Measurements from ENCODE around the gene GGA1. TPM values are rescaled to one million over a fixed set of nuclear protein-coding genes. Genes with fewer than 3 reads are reported as not detected.
"Not testable (repeated sequence)": the region's sequence is repeated elsewhere in the genome, so short reads cannot be mapped to it uniquely, and the experiment has no call there.

GGA1 gene
- total RNA-seq, 1 experiment from 2014 or later = 53.3 TPM

DNA sequence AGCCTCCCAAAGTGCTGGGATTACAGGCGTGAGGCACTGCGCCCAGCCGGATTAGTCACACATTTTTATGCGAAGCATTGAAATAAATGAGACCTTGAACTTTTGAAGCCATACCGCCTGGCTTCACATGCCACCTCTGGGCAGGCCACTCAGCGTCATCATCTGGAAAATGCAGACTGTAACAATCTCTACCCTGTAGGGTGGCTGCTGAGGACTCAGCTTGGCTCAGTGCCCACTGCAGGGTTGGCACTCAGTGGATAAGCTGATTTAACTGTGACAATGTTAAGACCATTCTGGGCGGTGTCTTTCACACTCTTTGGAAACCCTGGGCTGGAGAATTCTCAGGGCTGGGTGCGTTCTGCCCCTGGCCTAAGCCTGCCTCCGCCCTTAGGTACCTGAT is 39.3 kb downstream of the GGA1 start:
- no peak for DNase-seq (ENCODE audit: low read depth)

DNA sequence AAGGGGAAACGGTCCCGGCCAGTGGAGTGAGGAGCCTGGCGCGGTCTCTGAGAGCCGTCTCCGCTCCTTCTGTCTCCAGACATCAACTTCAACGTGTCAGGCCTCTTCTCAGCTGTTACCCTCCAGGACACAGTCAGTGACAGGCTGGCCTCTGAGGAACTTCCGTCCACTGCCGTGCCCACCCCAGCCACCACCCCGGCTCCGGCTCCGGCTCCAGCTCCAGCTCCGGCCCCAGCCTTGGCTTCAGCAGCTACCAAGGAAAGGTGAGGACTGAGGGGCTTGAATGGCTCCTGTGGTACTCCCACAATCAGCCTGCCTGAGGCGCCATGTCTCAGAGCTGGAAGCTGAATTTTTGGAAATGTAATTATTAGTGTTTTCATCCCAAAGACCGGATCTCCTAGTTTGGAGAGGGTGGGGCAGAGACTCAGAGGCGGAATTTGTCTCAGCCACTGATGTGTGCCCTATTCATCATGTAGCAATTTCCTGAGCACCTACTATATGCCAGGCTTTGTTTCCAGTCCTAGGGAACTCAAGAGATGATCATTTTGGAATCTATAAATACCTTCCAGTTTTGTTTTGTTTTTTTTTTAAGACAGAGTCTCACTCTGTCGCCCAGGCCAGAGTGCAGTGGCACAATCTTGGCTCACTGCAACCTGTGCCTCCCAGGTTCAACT is 42.0 kb downstream of the GGA1 start:
- no peak for DNase-seq (ENCODE audit: low read depth)

DNA sequence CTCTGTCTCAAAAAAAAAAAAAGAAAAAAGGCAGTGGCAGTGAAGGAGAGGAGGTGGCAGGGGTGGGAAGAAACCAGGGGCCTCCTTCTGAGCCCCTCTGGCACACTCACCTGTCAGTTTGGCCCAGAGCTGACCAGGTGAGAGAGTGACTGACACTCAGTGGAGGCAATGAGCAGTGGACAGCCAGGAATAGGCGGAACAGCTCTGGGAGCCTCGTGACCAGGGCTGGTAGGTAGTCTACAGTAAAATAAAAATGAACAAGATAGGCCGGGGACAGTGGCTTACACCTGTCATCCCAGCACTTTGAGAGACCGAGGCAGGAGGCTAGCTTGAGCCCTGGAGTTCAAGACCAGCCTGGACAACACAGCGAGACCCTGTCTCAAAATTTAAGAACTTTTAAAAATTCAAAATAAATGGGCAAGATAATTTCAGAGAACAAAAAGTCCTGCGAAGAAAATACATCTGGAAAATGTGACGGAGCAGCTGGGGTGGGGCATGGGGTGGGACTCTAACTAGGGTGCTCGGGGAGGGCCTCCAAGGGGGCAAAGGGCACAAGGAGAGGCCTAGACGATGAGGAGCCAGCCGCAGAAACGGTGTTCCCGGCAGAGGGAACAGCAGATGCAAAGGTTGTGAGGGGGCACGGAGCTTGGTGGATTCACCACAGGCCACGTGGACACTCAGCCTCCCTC is 46.1 kb downstream of the GGA1 start:
- no peak for DNase-seq (ENCODE audit: low read depth)

DNA sequence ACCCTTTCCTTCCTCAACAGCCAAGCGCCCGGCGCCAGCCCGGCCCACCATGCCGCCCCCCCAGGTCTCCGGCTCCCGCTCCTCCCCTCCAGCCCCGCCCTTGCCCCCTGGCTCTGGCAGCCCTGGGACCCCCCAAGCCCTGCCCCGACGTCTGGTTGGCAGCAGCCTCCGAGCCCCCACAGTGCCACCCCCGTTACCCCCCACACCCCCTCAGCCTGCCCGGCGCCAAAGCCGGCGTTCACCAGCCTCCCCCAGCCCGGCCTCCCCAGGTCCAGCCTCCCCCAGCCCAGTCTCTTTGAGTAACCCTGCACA is 46.6 kb downstream of the GGA1 start:
- no peak for DNase-seq (ENCODE audit: low read depth)

DNA sequence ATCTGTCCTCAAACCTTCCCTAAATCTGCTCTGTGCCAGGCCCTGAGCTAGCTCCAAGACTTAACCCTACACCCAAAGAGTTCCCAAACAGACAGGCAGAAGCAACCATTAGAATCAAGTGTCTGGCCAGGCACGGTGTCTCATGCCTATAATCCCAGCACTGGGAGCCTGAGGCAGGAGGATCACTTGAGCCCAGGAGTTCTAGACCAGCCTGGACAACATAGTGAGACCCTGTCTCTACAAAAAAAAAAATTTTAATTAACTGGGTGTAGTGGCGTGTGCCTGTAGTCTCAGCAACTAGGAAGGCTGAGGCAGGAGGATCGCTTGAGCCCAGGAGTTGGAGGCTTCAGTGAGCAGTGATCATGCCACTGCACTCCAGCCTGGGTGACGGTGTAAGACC is 47.9 kb downstream of the GGA1 start:
- not testable (repeated sequence) for DNase-seq (ENCODE audit: low read depth)

DNA sequence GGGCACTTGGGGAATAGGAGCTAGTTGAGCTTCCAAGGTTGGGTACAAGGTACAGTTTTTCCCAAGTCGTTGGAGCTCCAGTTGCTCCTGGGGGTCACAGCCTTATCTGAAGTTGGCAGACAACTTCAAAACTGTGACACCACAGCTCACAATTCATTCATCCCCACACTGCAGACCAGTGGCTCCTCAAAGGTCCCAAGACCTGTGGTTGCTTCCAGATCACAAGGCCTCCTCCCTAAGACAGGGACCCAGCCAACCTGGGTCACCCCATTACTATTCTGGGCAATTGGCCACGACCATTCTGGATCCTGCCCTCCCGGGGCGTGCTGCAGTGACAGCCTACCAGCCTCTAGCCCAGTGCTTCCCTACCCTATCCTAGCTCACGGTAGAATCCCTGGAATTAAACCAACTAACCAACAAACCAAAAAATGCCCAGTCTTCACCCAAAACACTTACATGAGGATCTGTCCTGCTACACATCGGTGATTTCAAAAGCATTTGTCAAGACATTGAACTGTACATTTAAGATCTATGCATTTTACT is 49.0 kb downstream of the GGA1 start:
- DNase-seq (ENCODE audit: low read depth) = no peak

DNA sequence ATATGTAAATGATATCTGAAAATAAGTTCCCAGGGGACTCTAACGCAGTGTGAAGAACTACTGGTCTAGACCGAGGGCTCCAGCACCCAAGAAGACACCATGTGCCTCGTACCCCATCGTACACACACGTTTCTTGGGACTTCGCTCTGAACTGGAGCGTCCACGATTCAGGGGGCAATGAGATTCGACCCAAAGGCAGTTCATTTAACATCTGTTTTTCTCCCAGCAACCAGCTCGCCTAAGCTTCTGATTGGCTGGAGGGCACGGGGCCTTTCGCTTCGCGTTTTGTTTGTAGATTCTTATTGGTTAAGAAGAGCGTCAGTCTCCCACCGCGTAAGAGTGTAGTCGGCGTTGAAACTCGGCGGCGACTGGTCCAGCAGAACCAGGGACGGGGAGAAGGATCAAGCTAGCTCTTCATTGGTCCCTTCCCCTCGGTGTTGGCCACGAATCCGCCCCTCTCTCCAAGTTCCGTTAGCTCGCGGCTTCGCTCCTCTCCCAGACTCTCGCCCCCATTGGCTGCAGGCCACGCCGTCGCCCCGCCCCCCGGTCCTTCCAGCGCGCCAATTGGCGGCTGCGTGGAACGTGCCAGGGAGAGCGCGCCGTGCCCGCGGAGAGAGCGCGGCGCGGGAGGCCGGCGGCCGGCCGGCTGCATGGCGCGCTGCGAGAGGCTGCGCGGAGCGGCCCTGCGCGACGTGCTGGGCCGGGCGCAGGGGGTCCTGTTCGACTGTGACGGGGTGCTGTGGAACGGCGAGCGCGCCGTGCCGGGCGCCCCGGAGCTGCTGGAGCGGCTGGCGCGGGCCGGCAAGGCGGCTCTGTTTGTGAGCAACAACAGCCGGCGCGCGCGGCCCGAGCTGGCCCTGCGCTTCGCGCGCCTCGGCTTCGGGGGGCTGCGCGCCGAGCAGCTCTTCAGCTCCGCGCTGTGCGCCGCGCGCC is 49.8 kb downstream of the GGA1 start, which contains the start of gene PDXP:
Gene PDXP, plus strand, starts transcription at position 591 of the 933 bp plus-strand sequence. Its CDS starts 60 bp downstream, at position 651.
- DNase-seq (ENCODE audit: low read depth) = peak; percentile 100

DNA sequence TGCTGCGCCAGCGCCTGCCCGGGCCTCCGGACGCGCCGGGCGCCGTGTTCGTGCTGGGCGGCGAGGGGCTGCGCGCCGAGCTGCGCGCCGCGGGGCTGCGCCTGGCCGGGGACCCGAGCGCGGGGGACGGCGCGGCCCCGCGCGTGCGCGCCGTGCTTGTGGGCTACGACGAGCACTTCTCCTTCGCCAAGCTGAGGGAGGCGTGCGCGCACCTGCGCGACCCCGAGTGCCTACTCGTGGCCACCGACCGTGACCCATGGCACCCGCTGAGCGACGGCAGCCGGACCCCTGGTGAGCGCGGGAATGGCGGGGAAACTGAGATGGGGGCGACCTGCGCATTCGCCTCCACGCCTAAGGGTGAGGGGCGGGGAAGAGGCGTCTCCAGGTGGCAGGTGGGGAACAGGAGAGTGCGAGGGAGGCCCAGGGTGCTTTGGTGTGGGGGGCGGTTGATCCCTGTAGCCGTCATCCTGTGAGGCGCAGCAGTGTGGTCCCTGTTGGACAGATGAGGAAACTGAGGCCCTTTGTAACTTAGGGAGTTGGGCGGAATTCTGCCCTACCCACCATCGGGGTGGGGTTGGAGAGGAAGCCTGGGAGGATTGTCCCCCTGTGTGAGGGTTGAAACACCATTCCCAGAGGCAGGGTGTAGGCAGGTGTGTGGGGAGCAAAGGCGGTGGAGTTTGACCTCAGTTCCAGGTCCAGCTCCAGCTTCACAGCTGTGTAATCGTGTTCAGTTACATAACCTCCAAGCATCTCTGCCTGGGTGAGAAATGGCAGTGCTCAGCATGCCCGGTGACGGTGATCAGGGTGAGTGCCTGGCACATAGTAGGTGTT is 50.6 kb downstream of the GGA1 start:
- no peak for DNase-seq (ENCODE audit: low read depth)

DNA sequence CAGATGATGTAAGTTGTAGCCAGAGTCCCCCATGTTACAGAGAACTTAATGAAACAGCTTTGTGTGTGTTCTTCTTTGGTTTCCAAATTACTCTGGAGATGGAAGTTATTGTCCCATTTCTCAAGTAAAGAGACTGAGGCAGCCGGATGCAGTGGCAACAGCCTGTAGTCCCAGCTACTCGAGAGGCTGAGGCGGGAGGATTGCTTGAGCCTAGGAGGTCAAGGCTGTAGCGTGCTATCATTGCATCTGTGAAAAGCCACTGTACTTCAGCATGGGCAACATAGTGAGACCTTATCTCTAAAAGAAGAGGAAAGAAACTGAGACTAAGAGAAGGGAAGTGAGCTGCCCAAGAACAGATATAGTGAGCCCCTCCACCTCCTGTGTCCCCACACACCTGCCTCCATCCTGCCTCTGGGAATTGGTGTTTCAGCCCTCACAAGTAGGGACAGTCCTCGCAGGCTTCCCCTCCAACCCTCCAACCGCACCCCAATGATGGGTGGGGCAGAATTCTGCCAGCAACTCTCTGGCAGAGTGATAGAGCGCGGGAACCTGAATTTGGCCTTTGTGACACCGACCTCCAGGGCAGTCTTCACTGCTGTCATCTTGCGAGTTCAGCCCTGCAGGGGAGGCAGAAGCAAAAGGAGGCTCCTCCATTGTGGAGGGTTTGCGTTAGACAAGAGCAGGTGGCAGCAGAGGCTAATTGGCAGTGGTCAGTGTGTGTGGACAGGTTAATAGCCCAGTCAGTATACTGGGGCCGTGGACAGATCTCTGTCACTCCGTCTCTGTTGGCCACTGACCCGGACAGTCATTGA is 51.5 kb downstream of the GGA1 start:
- DNase-seq (ENCODE audit: low read depth) = no peak

DNA sequence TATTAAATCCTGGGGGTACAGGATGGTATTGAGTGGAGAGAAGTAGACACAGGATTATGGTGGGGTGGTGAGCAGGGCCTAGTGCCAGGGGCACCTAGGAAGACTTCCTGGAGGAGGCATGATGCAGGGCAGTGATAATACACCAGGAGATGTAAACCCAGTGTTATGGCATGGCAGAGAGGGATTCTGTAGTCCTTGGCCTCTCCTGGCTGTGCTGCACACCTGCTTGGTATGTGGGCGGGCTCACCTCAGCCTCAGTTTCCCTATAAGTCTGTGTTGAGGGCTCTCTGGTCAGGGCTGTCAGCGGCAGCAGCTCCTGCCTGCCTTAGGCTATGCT is 52.0 kb downstream of the GGA1 start:
- DNase-seq (ENCODE audit: low read depth) = no peak

DNA sequence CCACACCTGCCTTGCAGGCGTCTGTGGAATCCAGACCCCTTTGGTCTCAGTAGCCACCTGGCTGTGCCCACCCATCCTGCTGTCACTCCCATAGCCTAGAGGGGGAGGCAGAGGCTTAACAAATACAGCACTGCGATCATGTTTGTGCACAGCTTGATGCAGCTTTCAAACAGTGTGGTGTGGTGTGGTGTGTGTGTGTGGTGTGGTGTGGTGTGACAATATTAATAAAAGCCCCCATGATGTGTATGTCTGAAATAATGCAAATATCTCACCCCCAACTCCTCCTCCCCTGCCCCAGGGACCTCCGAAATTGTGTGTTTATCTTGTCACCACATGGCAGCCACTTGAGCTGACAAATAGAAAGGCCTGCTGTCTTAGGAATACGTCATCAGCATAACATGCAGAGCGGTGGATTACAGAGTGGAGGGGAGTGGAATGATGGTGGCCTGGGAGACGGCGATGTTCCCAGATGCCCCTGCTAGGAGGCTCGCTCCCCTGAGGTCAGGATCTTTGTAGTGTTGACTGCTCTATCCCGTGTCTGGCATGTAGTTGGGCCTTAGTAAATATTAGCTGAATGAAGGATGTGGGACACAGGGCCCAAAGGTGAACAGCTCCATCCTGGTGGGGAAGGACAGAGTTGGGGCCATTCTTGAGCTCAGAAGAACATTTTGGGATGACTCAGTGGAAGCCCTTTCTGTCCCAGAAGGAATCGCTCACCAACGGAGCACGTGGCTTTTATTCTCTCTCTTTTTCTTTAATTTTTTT is 52.7 kb downstream of the GGA1 start:
- peak; percentile 66 for DNase-seq (ENCODE audit: low read depth)

DNA sequence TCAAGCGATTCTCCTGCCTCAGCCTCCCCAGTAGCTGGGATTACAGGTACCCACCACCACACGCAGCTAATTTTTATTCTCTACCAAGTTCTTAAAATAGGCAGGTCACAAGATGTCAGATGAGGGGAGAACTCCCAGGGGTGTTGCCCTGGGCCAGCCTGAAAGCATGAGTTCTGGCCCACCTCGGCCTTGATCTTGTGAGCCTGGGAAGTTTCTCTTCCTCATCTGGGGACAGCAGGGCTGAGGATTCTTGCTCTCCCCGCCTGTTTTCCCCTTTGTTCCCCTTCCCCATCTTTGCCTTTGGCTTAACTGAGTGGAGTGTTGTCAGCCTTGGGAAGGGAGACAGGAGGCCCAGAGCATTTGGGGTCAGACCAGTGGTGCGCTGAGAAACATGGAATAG is 53.4 kb downstream of the GGA1 start:
- DNase-seq (ENCODE audit: low read depth) = no peak

DNA sequence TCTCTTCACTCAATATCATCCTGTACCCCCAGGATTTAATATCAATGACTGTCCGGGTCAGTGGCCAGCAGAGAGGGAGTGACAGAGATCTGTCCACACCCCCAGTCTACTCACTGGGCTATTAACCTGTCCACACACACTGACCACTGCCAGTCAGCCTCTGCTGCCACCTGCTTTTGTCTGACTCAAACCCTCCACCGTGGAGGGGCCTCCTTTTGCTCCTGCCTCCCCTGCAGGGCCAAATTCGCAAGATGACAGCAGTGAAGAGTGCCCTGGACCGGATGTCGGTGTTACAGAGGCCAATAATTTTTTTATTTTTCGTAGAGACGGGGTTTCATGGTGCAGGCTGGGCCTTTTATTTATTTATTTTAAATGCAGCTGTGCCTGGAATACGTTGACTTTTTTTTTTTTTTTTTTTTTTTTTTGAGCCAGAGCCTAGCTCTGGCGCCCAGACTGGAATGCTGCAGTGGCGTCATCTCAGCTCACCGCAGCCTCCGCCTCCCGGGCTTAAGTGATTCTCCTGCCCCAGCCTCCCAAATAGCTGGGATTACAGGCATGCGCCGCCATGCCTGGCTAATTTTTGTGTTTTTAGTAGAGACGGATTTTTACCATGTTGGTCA is 55.0 kb downstream of the GGA1 start:
- DNase-seq (ENCODE audit: low read depth) = peak; percentile 25

DNA sequence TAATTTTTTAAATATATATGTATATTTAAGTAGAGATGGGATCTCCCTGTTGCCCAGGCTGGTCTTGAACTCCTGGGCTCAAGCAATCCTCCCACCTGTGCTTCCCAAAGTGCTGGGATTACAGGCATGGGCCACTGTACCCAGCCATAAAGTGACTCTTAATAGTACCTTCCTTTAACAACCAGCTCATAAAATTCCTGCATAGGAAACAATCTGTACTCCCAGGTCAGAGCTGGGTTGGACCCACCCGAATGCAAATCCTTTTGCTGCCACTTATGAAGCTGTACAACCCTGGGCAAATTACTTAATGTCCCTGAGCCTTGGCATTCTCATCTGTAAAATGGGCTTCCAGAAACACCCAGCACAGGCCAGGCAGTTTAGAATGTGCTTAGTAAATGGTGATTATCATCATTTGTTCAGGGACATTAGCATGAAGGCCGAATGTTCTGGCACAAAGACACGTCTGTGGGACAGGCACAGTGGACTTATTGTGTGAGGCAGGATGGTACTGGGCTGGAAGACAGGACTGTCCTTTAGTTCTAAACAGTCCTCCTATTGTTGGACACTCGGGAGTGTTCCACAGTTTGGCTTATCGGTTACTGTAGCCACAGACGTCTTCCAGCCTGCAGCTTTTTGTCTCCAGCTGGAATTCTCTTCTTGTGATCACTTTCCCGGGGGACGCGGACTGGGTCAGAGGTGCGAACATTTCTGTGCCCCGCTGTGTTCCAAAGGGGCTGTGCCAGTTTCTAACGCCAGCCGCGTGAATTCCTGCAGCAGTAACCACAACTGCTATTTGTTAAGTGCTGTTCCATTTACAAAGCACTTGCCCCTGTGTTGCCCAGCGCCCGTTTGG is 55.8 kb downstream of the GGA1 start:
- DNase-seq (ENCODE audit: low read depth) = no peak

DNA sequence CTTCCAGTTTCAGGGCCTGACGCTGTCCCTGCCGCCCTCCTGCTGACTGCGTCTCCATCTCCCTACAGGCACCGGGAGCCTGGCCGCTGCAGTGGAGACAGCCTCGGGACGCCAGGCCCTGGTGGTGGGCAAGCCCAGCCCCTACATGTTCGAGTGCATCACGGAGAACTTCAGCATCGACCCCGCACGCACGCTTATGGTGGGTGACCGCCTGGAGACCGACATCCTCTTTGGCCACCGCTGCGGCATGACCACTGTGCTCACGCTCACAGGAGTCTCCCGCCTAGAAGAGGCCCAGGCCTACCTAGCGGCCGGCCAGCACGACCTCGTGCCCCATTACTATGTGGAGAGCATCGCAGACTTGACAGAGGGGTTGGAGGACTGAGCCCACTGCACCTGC is 56.9 kb downstream of the GGA1 start:
- DNase-seq (ENCODE audit: low read depth) = no peak

DNA sequence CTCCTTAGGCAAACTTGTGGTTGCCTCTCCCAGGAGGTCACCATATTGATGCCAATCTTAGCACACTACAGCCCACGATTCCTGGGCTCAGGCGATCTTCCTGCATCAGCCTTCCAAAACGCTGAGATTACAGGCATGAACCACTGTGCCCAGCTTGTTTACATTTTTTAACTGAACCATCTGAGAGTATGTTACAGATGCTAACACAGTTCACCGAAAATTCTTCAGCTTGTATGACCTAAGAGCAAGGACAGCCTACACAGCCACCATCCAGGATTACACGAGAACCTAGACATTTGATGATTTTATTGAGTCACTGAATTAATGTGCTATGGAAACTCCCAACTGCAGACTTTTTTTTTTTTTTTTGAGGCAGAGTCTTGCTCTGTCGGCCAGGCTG is 61.0 kb downstream of the GGA1 start:
- DNase-seq (ENCODE audit: low read depth) = no peak

DNA sequence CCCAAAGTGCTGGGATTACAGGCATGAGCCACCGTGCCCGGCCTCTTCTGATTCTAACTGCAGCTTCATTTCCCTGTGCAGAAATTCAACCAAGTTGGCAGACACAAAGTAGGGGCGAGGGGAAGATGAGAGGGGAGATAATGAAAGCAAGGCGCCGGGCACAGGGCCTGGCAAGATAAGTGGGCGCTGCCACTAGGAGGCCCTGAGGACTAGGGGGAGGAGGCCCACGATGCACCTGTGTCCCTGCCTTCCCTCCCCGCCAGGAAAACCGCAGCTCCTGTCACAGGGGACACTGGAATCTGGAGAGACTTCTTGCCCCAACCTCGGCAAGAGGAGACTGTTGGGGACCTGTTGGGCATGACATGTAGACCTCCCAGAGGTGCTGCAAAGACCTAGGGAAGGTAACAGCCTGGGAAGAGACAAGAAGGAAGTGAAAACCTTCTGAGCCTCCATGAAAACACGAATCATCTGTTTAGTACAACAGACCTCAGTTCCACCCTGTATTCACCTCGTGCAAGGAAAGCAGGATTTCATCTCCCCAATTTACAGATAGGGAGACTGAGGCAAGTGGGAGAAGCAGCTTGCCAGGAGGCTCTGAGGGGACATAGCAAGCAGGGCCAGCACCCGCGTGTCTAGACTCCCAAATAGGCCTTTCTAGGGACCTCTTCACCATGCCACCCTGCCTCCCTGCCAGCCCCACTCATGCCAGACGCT is 63.7 kb downstream of the GGA1 start:
- DNase-seq (ENCODE audit: low read depth) = no peak

Data from LHCN-M2 (cell line).